ENCODE results near the gene B4GALT1. TPM values are rescaled to one million over a fixed set of nuclear protein-coding genes. Genes with fewer than 3 reads are reported as not detected.
"Not testable (repeated sequence)": the region's sequence is repeated elsewhere in the genome, so short reads cannot be mapped to it uniquely, and the experiment has no call there.

Gene B4GALT1
- total RNA-seq, 2 experiments from 2014 or later = 41.2 to 41.4 TPM

DNA sequence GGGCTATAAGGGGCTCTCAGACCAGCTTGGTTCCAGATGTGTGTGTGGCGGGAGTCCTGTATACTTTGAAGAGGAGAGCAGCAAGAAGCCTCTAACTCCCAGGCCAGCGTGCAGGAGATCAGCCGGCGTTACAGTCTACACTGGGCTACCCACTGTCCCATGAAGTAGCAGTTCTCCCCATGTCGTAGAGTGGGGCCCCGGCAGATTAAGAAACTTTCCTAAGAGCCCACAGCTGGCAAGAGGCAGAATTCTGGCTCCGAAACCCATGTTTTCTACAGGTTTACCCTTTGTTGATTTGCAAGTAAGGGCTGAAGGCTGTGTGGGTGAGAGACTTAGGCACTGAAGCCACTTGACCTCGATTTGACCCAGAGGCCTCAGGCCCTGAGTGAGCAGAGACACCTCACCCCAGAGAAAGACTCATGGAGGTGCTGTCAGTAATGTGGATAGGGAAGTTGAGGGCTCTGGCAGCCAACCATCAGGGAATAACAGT, 881 bp upstream of the B4GALT1 start:
- DNase-seq (peak; percentile 38), ATAC-seq (no peak)
- Mint-ChIP-seq H3K27ac (peak overlapping the region; percentile 97), H3K36me3 (ENCODE audit: low read depth) (peaks cover 15% of the 10 kb centered on the region), H3K4me3 (peak overlapping the region; percentile 88), H3K4me1 (ENCODE audit: low read depth) (peaks cover 41% of the 10 kb centered on the region), H3K9me3 (no peaks in the 10 kb centered on the region), H3K27me3 (no peaks in the 10 kb centered on the region)
- ChIA-PET CTCF (interaction anchor here (0.8 to 1.8 kb wide), 10 partner anchors 9 to 93 kb away, joined by 3 to 5 read pairs (median 3); no protein-coding TSS in a partner anchor), POLR2A (interaction anchor here (0.9 to 2.9 kb wide), 8 partner anchors 10 to 143 kb away, joined by 3 to 10 read pairs (median 4); partner anchors contain the start of gene DNAJA1)
- intact Hi-C loops (cut with micrococcal nuclease) = loop anchor here (5.0 to 10.0 kb wide), 2 partner anchors 36 to 53 kb away; no protein-coding TSS in a partner anchor
- TF ChIP-seq, protein P1, sequence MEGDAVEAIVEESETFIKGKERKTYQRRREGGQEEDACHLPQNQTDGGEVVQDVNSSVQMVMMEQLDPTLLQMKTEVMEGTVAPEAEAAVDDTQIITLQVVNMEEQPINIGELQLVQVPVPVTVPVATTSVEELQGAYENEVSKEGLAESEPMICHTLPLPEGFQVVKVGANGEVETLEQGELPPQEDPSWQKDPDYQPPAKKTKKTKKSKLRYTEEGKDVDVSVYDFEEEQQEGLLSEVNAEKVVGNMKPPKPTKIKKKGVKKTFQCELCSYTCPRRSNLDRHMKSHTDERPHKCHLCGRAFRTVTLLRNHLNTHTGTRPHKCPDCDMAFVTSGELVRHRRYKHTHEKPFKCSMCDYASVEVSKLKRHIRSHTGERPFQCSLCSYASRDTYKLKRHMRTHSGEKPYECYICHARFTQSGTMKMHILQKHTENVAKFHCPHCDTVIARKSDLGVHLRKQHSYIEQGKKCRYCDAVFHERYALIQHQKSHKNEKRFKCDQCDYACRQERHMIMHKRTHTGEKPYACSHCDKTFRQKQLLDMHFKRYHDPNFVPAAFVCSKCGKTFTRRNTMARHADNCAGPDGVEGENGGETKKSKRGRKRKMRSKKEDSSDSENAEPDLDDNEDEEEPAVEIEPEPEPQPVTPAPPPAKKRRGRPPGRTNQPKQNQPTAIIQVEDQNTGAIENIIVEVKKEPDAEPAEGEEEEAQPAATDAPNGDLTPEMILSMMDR (IDR thresholded peaks at IDR 0.05) = no peak

DNA sequence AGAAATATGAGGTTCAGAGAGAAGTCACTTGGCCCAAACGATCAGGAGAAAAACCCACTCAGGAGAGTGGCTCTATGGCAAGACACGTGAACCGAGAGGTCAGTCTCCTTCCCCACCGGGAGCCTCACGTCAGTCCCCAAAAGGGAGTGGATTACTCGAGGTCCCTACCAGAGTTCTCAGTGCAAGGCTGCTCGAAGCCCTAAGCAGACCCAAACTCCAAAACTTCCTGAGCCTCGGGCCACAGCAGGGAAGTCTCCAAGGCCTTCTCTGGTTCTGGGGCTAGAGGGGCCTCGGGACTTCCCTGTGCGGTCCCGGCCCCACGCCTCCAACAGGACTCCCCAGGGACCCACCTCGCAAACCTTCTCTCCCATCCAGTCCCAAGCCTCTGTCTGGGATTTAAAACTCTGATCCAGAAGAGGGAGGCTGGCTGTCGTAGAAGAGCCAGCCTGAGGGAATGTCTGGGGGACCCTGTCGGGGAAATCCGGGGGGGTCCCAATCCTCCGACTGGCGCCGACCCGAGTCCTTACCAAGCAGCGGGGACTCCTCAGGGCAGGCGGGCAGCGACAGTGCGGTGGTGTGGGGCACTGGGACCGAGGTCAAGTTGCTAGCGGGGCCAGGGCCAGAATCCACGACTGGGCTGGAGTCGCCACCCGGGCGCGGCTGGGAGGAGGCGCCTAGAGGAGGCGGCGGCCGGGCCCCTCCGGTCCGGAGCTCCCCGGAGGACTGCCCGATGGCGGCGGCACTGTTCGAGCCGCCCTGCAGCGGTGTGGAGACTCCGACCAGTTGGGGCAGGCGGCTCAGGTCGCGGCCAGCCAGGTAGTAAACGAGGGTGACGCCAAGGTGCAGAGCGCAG, 679 bp downstream of the B4GALT1 start:
- POLR2A ChIA-PET = interaction anchor here (0.8 to 2.9 kb wide), 7 partner anchors 8 to 141 kb away, joined by 3 to 10 read pairs (median 5); partner anchors contain the start of gene DNAJA1
- intact Hi-C loops (cut with micrococcal nuclease) = loop anchor here (5.0 to 10.0 kb wide), 2 partner anchors 34 to 52 kb away; no protein-coding TSS in a partner anchor
- H3K4me3 Mint-ChIP-seq = peak overlapping the region; percentile 94
- DNase-seq = peak; percentile 35
- peaks cover 15% of the 10 kb centered on the region for H3K36me3 Mint-ChIP-seq (ENCODE audit: low read depth)
- no peaks in the 10 kb centered on the region for H3K27me3 Mint-ChIP-seq
- TF ChIP-seq, protein P1 (IDR thresholded peaks at IDR 0.05) = no peak
- ATAC-seq = peak; percentile 4
- H3K4me1 Mint-ChIP-seq (ENCODE audit: low read depth) = peaks cover 50% of the 10 kb centered on the region
- CTCF ChIA-PET = interaction anchor here (1.1 to 1.3 kb wide), 2 partner anchors 8 to 14 kb away, joined by 3 to 5 read pairs; no protein-coding TSS in a partner anchor
- peak overlapping the region; percentile 94 for H3K27ac Mint-ChIP-seq
- H3K9me3 Mint-ChIP-seq = no peaks in the 10 kb centered on the region

DNA sequence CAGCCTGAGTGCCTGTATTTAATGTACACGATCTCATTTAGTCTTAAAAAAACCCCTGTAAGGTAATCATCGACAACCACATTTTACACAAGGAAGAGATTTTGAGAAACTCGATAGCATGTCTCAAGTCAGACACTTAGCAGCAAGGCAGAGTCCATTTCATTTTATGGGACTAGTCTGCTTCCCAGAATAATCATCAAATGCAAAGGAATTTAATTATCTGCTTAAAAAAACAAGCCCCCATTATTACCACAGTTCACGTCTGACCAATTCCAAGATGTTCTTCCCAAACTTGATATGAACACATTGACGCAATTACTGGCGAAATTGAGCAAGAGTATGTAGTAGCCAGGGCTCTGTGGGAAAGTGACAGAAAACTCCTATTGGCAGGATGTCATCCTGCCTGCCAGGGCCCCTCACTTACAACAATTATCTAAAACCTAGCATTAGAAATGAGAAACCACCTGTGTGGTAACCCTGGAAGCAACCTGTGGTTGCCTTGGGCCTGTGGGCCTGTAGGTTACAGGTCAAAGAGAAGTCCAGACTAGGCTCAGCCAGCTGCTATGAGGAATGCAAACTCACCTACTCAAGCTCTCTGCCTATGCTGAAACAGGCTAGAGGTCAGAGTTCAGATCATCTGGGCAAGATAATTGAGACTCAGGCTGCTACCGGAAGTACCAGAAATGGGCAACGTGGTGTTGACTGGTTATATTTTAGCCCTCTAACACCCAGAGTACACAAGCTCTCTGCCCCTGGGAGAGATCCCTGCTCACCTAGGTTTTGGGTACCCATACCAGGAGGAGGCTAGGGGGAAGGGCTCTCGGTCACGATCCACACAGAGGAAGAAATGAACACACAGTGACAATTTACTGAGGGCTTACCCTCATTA, 1.6 kb downstream of the B4GALT1 start:
- TF ChIP-seq, protein P1 (IDR thresholded peaks at IDR 0.05) = no peak
- ATAC-seq (peak; percentile 24), DNase-seq (peak; percentile 65)
- Mint-ChIP-seq H3K27me3 (no peaks in the 10 kb centered on the region), H3K27ac (peak overlapping the region; percentile 94), H3K4me1 (ENCODE audit: low read depth) (peaks cover 59% of the 10 kb centered on the region), H3K36me3 (ENCODE audit: low read depth) (peaks cover 15% of the 10 kb centered on the region), H3K4me3 (peak overlapping the region; percentile 94), H3K9me3 (no peaks in the 10 kb centered on the region)
- POLR2A ChIA-PET = interaction anchor here (2.1 kb wide), 1 partner anchor 25 kb away, joined by 7 read pairs; no protein-coding TSS in a partner anchor
- intact Hi-C loops (cut with micrococcal nuclease) = loop anchor here (5.0 to 10.0 kb wide), 2 partner anchors 33 to 51 kb away; no protein-coding TSS in a partner anchor
- CTCF ChIA-PET = no interaction called here

DNA sequence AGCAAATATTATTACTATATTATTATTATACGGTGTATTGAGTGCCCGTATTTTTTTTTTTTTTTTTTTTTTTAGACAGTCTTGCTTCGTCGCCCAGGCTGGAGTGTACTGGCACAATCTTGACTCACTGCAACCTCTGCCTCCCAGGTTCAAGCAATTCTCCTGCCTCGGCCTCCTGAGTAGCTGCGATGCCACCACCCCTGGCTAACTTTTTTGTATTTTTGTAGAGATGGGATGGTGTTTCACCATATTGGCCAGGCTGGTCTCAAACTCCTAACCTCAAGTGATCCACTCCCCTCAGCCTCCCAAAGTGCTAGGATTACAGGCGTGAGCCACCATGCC, 2.2 kb downstream of the B4GALT1 start:
- ATAC-seq, H3K27me3 Mint-ChIP-seq, DNase-seq, H3K9me3 Mint-ChIP-seq, POLR2A ChIA-PET, CTCF ChIA-PET: not testable (repeated sequence)
- peaks cover 15% of the 10 kb centered on the region for H3K36me3 Mint-ChIP-seq (ENCODE audit: low read depth)
- intact Hi-C loops (cut with micrococcal nuclease) = loop anchor here (5.0 to 10.0 kb wide), 2 partner anchors 33 to 50 kb away; no protein-coding TSS in a partner anchor
- peak overlapping the region; percentile 94 for H3K27ac Mint-ChIP-seq
- H3K4me3 Mint-ChIP-seq = peak overlapping the region; percentile 94
- peaks cover 64% of the 10 kb centered on the region for H3K4me1 Mint-ChIP-seq (ENCODE audit: low read depth)

Measured in activated CD8-positive, alpha-beta T cell treated with anti-CD3 and anti-CD28 coated beads for 36 hours (primary cell).